ENCODE data around the gene UCP3. TPM values are rescaled to one million over a fixed set of nuclear protein-coding genes. Genes with fewer than 3 reads are reported as not detected.

UCP3 gene
- total and polyA plus RNA-seq, 7 donors = 8.9 to 587 (median 202) TPM

DNA sequence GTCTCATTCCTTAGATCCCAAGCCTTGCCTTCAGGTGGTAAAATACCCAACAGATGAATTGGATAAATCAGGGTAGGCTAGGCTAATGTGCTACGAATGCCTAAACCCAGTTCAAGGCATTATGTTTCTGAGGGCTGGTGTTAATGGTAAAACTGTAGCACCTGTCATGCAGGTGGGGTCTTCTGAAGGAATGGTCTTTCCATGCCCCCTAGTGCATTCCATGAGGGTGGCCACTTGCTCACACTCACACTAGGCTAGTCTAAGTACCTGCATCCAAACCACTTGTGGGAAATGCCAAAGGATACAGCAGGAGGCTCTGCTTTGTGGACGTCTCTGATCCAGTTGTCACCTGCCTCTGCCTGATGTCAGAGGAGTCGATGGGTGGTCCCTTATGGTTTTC lies 24.2 kb upstream of the UCP3 start:
- Histone ChIP-seq H3K9me3 (no peaks in the 10 kb centered on the region), H3K36me3 (ENCODE audit: insufficient read depth in 1 of 2, low read depth in 1 of 2) (peaks cover 4 to 73% of the 10 kb centered on the region in 2 donors), H3K27me3 (ENCODE audit: insufficient read depth in 3 of 3, low read length in 2 of 3) (no peaks in the 10 kb centered on the region), H3K4me1 (no peaks in the 10 kb centered on the region), H3K27ac (no peak overlapping the region), H3K4me3 (no peak overlapping the region)
- 82 to 93% (median 93%) methylated on average over 3 of the region's 3 CpGs for WGBS, 3 donors
- ATAC-seq = peak in 1 of 4 donors; percentile 50
- intact Hi-C loops (cut with DNase I) = no loop called here
- TF ChIP-seq CTCF (IDR thresholded peaks at IDR 0.05) = no peak
- no peak for DNase-seq

DNA sequence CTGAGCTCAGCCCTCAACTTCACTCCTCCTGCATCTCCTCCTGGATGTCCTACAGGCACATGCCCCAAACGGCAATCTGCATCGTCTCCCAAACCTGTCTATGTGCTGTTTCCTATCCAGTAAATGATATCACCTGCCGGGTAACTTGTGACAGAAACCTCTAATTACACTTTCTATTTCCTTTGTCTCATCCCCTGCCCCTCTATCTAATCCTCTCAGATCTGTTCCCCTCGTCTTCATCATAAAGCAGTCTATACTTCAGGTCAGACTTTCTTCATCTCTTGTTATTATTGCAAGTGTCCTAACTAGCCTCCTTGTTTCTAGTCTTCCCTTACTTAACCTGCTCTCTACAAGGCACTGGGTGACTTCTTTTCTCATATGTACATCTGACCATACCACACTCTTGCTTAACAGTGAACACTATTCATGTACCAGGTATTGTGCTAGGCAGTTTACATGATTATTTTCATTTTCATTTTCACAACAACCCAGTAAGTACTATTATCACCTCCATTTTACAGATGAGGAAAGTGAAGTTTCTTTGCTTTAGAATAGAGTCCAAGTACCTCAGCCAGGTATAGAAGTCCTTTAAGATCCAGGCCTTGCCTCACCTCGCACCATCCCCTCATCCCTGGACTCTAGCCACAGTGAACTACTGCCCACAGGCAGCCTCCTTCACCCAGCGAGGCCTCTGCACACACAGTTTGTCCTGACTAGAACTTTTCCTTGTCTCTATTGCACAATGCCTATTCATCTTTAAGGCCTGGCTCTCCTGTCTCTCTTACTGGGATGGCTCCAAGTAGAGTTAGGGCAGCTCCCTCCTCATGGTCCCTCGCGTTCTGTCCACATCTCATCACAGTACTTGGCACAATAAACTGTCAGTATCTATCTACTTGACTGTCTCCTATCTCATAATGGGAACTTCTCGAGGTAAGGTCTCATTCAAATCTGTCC lies 22.1 kb upstream of the UCP3 start:
- H3K36me3 ChIP-seq (ENCODE audit: insufficient read depth in 1 of 2, low read depth in 1 of 2) = peaks cover 4 to 60% of the 10 kb centered on the region in 2 donors
- H3K27me3 ChIP-seq (ENCODE audit: insufficient read depth in 3 of 3, low read length in 2 of 3) = no peaks in the 10 kb centered on the region
- DNase-seq = no peak
- no peaks in the 10 kb centered on the region for H3K4me1 ChIP-seq
- H3K9me3 ChIP-seq = no peaks in the 10 kb centered on the region
- WGBS, 3 donors = 85 to 94% (median 86%) methylated on average over 9 of the region's 9 CpGs
- no peak overlapping the region for H3K27ac ChIP-seq
- TF ChIP-seq CTCF (IDR thresholded peaks at IDR 0.05) = no peak
- H3K4me3 ChIP-seq = no peak overlapping the region
- ATAC-seq = peak in 1 of 4 donors; percentile 32
- intact Hi-C loops (cut with DNase I) = no loop called here

GRCh38 chr11:74025467-74026166 lies 16.7 kb upstream of the UCP3 start:
- WGBS, 3 donors = 91 to 92% (median 92%) methylated on average over 7 of the region's 7 CpGs
- Histone ChIP-seq H3K4me3 (no peak overlapping the region), H3K27me3 (ENCODE audit: insufficient read depth in 3 of 3, low read length in 2 of 3) (no peaks in the 10 kb centered on the region), H3K36me3 (ENCODE audit: insufficient read depth in 1 of 2, low read depth in 1 of 2) (peaks cover 0 to 29% of the 10 kb centered on the region in 2 donors), H3K9me3 (no peaks in the 10 kb centered on the region), H3K4me1 (peaks cover 21% of the 10 kb centered on the region), H3K27ac (no peak overlapping the region)
- intact Hi-C loops (cut with DNase I) = no loop called here
- TF ChIP-seq CTCF (IDR thresholded peaks at IDR 0.05) = no peak
- ATAC-seq (no peak), DNase-seq (no peak)

DNA sequence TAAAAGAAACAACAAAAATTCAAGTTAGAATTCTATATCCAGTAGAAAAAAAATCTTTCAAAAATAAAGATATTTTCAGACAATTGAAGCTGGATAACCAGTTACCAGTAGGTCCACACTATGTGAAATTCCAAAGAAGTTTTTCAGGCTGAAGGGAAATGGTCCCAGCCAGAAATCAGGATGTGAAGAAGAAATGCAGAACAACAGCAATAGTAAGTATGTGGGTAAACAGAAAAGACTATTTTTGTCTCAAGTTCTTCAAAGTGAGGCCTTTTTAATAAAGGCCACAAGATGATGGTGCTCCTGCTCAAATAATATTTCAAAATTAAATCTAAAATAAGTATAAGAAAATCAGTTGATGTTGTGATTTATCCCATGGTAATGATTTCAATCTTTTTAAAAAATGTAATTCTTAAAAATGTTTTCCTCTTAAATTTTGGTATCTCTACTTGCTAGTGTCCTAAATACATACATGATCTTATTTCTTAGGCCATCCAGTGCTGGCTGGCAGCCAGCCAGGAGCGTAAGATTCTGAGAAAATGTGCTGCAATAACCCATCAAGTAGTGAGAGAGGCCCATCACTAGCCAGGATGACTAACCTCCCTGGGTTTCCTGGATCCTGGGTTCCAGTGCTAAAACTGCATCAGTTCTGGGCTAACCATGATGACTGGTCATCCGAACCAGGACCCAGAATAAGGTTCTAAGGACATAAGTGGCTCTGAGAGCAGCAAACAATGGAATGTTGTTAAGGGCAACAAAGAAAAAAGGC lies 15.6 kb upstream of the UCP3 start:
- Histone ChIP-seq H3K27ac (peak overlapping the region; percentile 33), H3K4me3 (no peak overlapping the region)

More for the DNA sequence above, 15.6 kb upstream of the UCP3 start:
- H3K9me3 ChIP-seq = no peaks in the 10 kb centered on the region
- no peak for TF ChIP-seq CTCF (IDR thresholded peaks at IDR 0.05)
- no peaks in the 10 kb centered on the region for H3K27me3 ChIP-seq (ENCODE audit: insufficient read depth in 3 of 3, low read length in 2 of 3)
- H3K36me3 ChIP-seq (ENCODE audit: insufficient read depth in 1 of 2, low read depth in 1 of 2) = peaks cover 0 to 27% of the 10 kb centered on the region in 2 donors
- intact Hi-C loops (cut with DNase I) = loop anchor here in 1 of 2 donors (5.0 kb wide), 1 partner anchor 42 kb away; the partner anchor contains the start of gene UCP2
- peak in 3 of 4 donors; percentile 63 to 71 (median 66) for ATAC-seq
- DNase-seq = peak; percentile 81 to 83
- H3K4me1 ChIP-seq = peaks cover 33% of the 10 kb centered on the region
- whole genome bisulfite sequencing, 3 donors = 50 to 58% (median 54%) methylated on average over 2 of the region's 2 CpGs
